HL-60 (cell line): Measurements from ENCODE around the gene DPYD.

ENCODE experiments used
- TF ChIP-seq, protein P1 (sequence below): IDR thresholded peaks from one replicate; pipeline ENCODE4 v1.5.1; 2011; ENCODE audit warnings: low read length, control low read depth, inconsistent platforms; ENCODE audit not compliant: insufficient read depth
- TF ChIP-seq, protein P2 (sequence below): IDR thresholded peaks from 2 replicates; pipeline ENCODE4 v1.6.1; 2012; ENCODE audit warnings: low read depth; ENCODE audit not compliant: insufficient replicate concordance

DNA sequence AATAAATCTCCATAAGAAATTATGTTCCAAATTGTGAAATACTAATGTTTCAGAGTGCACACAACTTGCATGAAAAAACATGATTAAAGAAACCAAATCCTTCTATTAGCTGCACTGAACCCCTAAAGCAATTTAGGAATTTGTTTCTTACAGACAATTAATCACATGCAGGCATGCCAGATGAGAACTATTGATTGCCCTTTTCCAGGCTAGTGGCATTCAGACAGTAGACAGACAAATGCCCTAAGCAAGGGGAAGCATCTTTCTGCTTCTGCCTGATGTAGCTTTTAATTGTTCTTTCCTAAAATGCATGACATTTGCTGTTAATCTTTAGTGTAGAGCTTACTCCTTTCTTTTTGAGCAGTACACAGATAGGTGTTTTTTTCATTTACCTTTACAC is 229.5 kb downstream of the DPYD start:
- TF ChIP-seq, protein P1, sequence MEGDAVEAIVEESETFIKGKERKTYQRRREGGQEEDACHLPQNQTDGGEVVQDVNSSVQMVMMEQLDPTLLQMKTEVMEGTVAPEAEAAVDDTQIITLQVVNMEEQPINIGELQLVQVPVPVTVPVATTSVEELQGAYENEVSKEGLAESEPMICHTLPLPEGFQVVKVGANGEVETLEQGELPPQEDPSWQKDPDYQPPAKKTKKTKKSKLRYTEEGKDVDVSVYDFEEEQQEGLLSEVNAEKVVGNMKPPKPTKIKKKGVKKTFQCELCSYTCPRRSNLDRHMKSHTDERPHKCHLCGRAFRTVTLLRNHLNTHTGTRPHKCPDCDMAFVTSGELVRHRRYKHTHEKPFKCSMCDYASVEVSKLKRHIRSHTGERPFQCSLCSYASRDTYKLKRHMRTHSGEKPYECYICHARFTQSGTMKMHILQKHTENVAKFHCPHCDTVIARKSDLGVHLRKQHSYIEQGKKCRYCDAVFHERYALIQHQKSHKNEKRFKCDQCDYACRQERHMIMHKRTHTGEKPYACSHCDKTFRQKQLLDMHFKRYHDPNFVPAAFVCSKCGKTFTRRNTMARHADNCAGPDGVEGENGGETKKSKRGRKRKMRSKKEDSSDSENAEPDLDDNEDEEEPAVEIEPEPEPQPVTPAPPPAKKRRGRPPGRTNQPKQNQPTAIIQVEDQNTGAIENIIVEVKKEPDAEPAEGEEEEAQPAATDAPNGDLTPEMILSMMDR = no peak
- TF ChIP-seq, protein P2, sequence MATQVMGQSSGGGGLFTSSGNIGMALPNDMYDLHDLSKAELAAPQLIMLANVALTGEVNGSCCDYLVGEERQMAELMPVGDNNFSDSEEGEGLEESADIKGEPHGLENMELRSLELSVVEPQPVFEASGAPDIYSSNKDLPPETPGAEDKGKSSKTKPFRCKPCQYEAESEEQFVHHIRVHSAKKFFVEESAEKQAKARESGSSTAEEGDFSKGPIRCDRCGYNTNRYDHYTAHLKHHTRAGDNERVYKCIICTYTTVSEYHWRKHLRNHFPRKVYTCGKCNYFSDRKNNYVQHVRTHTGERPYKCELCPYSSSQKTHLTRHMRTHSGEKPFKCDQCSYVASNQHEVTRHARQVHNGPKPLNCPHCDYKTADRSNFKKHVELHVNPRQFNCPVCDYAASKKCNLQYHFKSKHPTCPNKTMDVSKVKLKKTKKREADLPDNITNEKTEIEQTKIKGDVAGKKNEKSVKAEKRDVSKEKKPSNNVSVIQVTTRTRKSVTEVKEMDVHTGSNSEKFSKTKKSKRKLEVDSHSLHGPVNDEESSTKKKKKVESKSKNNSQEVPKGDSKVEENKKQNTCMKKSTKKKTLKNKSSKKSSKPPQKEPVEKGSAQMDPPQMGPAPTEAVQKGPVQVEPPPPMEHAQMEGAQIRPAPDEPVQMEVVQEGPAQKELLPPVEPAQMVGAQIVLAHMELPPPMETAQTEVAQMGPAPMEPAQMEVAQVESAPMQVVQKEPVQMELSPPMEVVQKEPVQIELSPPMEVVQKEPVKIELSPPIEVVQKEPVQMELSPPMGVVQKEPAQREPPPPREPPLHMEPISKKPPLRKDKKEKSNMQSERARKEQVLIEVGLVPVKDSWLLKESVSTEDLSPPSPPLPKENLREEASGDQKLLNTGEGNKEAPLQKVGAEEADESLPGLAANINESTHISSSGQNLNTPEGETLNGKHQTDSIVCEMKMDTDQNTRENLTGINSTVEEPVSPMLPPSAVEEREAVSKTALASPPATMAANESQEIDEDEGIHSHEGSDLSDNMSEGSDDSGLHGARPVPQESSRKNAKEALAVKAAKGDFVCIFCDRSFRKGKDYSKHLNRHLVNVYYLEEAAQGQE = no peak
